Daoy (cell line): Measurements from ENCODE around the gene SWSAP1. TPM values are rescaled to one million over a fixed set of nuclear protein-coding genes. Genes with fewer than 3 reads are reported as not detected.
A peak's percentile ranks its signal among the peaks of the same experiment; 100 is the strongest.
"Not testable (repeated sequence)": the region's sequence is repeated elsewhere in the genome, so short reads cannot be mapped to it uniquely, and the experiment has no call there.

ENCODE experiments used
- DNase-seq: peaks from one replicate; pipeline ENCODE4 v3.0.0-alpha.2; 2015; ENCODE audit warnings: low read depth
- total RNA-seq: library from RNA; depleted of rRNA; stranded (reverse); fragments of >200 nt; shearing (Covaris generic); gene quantifications from 2 replicates; pipeline ENCODE4 v1.2.3, GENCODE V29; 2014

Gene SWSAP1
- total RNA-seq, 1 experiment from 2014 or later = 1.4 TPM

DNA sequence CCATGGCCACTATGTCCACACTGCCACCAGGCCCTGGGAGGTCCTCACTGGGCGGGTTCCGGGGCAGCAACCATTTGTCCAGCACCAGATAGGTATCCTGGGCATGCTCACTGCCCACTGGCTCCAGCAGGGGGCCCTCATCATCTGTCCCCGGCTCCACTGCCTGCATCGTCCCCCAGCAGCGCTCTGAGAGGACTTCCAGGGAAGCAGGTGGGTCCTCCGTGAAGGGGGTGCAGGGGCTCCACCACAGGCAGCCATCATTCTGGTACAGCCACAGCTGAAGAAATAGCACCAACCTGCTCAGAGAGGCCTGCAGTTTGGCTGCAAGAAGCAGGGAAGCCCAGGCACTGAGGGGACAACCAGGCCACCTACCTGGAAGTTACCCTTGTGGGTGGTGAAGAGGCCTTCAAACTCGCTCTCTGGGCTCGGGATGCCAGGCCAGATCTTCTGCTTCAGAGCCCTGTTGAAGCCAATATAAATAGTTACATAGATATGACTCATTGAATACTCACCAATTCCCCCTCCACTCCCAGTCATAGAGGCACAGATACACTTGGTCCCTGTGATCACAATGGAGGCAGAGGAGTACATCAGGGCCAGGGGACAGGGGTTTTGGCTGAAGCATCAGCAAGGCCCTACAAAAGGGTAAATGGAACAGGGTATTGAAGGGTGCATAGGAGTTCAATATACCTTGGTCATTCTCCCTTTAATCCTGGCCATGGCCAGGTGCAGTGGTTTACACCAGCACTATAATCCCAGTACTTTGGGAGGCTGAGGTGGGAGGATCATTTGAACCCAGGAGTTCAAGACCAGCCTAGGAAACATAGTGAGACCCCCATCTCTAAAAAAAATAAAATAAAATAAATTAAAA is 4.1 kb downstream of the SWSAP1 start:
- DNase-seq = peak; percentile 86

DNA sequence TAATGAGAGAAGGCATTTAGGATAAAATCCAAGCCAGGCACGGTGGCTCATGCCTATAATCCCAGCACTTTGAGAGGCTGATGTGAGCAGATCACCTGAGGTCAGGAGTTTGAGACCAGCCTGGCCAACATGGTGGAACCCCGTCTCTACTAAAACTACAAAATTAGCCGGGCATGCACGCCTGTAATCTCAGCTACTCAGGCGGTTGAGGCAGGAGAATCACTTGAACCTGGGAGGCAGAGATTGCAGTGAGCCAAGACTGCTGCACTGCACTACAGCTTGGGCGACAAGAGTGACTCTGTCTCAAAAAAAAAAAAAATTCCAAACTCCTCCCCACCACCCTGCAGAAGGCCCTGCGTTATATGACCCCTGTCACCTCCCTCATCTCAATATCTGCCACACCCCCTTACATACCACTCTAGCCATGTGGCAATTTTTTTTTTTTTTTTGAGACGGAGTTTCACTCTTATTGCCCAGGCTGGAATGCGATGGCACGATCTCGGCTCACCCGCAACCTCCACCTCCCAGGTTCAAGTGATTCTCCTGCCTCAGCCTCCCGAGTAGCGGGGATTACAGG is 4.9 kb downstream of the SWSAP1 start:
- not testable (repeated sequence) for DNase-seq

DNA sequence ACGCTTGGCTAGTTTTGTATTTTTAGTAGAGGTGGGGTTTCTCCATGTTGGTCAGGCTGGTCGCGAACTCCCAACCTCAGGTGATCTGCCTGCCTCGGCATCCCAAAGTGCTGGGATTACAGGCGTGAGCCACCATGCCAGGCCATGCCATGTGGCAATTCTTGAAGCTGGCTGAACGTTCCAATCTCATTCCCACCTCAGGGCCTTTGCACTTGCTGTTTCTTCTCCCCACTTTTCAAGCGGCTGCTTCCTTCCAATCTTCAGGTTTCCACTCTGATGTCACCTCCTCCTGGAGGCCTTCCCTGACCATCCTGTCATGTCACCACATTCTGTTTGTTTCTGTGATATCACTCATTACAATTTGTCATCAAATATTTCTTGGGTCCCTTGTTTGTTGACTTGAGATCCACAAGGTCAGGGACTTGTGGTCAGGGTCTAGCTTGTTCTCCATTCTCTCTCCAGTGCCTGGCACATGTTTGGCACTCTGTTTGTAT is 5.4 kb downstream of the SWSAP1 start:
- no peak for DNase-seq

DNA sequence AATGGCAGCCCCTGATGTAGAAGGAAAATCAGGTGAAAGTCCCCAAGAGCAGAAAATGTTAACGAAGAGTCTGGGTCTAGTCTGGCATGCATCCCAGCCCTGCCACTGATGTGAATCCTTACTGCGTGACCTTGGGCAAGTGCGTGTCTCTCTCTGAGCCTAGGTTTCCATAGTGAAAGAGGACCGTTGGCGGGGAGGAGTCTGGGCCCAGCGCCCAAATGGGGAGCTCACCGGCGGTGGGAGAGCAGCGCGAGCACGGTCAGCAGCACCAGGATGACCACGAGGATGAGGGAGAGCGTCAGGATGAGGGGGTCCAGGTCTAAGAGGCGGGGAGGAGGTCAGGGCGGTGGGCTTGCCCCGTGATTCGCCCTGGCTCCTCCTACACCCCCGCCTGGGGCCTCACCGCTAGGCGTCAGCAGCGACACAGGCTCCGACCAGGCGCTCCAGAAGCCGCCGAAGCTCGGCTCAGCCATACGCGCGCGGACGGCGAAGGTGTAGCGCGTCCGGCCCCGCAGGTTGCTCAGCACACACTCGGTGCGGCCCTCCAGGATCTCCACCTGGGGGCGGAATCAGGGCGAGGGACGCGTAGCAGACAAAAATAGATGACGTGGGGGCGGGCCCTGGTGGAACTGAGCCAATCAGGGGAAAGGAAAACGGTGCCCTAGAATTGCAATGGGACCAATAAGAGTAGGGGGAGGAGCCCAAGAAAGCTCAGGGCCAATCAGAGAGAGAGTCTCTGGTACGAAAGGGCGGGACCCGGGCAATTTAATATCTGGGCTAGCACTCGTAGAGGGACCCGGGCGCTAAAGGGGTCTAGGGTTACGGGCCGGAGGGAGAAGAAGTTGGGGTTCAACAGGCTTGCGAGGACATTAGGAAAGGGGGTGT is 6.4 kb downstream of the SWSAP1 start:
- peak; percentile 97 for DNase-seq

DNA sequence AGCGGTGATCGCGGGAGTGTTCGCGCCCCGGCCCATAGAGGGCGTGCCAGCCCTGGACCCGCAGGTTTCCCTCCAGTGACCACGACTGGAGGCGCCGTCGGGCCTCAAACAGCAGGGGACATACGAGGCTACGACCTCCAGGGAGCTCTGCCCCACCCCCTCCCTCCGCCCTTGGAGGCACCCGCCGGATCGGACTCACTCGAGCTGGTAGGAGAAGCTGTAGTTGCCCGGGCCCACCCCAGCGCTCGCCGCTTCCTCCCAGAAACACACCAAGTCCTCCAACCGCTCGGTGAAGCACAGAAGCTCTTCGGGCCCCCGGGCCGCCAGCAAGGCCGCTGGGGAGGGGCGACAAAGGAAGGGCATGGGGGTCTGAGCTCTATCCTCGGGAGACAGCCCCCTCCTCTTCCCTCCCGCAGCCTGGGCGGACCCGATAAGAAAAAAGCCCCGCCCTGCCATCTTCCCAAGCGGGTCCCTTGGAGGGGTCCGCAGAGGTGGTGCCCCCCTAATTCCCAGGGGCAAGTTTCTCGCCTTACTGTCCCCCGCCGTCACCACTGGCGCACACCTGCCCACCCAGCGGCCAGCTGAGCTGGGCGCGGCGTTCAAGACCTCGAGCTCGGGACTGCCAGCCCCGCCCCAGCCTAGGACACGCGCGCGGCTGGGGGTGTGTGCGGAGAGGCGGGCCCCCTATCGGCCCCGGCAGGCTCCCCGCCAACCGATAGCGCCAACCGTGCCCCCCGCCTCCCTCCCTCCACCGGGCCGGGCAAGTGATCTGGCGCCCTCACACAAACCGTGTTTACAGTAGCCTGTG is 8.6 kb downstream of the SWSAP1 start:
- DNase-seq = peak; percentile 69

DNA sequence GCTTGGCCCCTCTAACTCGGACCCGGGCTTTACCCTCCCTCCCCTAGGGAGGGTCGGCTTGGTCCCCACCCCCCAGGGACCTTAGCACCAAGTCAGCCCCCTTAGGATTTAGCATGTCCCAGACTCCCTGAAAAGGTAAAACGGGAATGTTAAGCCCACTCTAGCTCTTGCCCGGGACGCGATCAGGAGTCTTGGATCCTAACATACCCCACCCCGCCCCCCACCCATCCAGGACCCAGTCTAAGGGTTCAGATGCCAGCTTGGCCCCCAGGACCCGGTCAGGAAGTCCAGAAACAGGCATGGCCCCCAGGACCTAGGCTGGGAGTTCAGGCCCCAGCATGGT is 9.2 kb downstream of the SWSAP1 start:
- DNase-seq = no peak

DNA sequence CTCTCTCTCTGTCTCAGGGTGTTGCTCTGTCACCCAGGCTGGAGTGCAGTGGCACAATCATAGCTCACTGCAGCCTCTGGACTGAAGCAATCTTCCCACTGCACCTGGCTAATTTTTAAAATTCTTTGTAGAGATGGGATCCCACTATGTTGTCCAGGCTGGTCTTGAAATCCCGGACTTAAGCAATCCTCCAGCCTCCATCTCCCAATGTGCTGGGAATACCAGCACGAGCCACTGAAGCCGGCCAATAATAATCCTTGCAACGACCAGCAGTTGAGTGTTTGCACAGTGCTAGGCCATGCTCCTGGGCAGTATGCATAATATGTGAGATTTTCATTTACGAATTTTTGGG is 10.3 kb downstream of the SWSAP1 start:
- DNase-seq = no peak

DNA sequence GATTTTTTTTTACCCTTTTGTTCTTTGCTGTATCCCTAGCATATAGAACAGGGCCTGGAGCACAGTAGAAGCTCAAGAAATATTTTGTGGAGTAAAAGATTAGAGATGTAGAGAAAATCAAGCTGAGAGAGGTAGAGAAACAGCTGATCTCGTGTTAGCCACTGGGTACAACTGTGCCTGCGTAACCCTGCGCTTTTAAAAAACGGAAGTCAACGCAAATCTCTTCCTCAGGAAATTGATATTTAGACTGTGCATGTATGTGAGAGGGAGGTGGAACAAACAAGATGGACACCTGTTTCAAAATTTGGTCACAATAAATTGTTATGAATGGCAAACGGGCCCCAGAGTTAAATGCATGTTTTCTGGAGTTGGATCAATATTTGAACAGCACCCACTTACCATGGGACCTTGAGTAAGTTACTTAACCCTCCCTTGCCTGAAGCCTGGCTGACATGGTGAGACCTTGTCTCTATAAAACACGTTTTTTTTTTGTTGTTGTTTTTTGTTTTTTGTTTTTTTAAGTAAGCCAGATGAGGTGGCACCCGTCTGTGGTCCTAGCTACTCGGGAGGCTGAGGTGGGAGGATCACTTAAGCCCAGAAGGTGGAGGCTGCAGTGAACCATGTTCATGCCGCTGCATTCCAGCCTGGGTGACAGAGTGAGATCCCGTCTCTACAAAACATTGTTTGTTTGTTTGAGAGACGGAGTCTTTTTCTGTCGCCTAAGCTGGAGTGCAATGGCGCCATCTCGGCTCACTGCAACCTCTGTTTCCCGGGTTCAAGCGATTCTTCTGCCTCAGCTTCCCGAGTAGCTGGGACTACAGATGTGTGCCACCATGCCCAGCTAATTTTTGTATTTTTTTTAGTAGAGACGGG is 12.9 kb downstream of the SWSAP1 start:
- no peak for DNase-seq

DNA sequence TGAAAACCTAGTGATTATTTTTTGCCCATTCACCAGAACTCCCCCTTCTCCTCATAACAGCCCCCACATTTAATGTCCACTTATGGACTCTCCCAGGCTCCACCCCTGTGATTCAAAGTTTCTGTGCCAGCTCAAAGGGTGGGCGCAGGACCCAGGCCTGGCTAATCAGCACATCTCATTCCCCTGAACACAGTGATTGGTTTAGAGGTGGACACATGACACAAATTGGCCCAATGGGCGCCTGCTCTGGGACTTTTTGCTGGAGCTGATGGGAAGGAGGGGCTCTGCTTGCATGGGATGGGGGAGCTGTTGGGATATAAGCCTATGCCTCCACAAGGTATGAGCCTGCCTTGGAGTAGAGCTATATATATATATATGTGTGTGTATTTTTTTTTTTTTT is 15.9 kb downstream of the SWSAP1 start:
- no peak for DNase-seq

DNA sequence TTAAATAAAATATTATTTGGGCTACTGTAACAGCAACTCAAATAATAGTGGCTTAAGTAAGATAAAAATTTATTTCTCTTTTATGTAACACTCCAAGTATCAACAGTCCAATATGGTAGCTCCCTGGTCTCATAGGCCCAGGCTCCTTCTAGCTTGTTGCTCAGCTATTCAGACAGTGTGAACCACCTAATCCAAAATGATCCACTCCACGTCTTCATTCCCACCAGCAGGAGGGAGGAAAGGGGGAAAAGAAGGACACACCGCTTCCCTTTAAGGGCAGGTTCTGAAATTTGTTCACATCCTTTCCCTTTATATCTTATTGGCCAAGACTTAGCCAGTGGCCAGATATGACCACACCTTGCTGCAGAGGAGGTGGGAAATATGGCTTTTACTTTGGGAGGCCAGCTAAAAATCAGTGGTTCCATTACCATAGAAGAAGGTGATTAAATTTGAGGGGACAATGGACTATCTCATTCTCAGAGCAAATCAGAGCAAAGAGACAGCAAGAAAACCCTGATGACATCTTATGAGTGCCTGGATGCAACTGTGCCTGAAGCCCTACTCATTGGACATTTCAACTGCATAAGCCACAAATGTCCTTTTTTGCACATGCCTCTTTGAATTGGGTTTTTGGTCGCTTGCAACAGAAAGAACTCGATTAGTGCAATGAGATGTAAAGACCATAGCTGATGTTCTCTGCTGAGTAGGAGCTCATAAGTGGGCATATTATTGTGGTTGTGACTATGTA is 16.6 kb downstream of the SWSAP1 start:
- DNase-seq = no peak

DNA sequence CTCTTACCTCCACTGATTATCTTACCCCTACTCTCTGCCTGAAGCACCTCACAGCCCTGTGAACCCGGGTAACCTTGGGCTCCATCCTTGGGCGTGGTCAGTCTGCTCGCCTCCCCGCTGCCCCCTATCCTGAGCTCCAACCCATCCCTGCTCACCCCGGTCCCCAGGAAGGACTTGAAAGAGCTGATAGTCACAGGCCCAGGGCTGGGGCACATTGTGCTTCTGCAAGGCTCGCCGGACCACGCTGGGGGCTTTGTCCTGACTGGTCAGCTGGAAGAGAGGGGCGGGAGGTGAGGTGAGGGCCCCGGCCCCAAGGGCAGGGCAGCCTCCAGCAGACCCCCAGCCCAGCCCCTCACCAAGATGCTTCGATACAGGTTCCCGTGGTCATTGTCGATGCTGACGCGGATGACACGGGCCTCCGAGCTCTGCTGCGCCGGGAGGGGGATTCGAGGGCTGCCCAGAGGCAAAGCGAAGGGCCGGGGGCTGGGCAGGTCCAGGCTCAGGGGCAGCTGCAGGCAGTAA is 22.7 kb downstream of the SWSAP1 start:
- no peak for DNase-seq

DNA sequence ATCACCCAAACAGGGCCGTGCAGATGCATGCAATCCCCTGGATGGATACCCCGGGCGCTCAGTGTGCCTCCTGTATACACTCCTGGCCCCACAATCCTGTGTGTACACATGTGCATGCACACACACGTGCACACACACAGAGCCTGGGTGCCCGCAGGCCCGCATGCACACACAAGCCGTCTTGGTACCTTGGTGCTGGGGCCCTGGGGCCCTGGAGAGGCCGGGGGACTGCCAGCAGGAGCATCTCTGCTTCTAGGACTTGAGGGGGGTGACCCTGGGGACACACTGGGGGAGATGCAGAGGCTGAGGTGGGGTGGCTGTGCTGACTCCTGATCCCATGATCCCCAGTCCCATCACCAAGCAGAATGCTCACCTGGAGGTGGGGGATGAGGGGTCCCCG is 25.2 kb downstream of the SWSAP1 start:
- no peak for DNase-seq

DNA sequence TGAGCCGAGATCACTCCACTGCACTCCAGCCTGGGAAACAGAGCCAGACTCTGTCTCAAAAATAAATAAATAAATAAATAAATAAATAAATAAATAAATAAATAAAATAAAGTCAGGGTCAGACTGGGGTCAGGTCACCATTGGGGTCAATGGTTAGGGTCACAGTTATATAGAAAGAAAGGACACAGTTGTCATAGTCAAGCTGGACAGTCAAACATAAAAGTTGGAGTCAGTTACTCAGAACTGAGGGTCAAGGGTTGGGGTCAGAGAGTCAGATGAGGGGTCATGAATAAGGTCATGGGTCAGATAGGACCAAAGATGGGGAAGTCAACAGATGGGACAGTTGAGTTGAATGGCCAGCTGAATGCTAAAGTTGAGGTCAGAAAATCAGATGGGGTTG is 26.3 kb downstream of the SWSAP1 start:
- no peak for DNase-seq

DNA sequence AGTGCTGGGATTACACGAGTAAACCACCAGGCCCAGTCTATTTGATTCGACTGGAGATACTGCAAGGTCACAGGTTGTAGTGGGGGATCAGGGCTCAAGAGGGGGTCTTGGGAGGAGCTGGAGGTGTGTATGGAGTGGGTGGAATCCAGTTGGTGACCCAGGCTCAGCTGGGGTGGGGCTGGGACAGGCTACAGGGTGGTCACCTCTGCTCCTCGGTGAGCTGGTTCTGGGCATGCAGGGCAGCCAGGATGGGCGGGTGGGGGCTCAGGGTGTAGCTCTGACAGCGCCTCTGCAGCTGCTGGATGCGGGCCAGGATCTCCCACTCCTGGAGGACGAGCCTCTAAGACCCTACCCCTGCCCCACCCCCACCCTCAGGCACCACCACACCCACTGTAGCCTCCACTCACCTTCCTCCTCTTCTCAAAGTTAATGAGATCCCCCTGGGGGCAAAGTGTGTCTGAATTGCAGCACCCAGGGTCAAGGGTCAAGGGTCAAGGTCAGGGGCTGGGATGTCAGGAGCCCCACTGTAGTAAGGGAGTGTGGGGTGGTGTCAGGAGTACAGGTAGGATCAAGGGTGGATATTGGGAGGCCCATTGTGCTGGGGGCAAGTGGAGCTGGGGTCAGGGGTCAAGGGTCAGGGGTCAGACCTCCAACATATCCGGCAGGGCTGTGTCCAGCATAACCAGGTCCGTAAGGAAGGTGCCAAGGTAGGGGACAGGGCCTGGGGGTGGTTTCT is 27.5 kb downstream of the SWSAP1 start:
- DNase-seq = no peak

DNA sequence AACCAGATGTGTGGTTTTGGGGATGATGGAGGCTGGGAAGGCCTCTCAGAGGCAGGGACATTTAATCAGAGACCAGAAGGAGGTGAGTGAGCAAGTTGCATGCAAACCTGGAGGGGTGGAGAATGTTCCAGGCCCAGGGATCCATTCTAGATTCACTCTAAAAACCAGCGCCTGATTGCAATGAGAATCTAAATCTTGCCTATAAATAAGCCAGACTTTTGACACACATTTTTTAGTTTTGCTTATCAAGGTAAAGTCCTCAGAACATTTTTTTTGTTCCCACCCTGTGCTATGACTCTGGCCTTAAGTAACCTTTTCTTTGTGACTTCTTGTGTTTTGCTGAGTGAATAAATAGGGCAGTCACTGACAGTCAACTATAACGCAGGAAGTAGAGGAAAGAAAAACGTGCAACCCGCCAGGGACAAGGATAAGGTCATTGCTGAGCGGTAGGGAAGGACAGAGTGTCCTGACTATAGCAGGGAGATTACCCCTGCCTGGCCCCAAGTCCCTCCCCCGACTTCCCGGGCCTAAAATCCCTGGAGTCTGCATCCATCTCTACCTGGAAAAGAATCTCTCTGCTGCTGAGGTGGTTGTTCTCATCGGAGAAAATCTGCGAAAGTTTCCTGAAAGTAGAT is 30.2 kb downstream of the SWSAP1 start:
- no peak for DNase-seq

DNA sequence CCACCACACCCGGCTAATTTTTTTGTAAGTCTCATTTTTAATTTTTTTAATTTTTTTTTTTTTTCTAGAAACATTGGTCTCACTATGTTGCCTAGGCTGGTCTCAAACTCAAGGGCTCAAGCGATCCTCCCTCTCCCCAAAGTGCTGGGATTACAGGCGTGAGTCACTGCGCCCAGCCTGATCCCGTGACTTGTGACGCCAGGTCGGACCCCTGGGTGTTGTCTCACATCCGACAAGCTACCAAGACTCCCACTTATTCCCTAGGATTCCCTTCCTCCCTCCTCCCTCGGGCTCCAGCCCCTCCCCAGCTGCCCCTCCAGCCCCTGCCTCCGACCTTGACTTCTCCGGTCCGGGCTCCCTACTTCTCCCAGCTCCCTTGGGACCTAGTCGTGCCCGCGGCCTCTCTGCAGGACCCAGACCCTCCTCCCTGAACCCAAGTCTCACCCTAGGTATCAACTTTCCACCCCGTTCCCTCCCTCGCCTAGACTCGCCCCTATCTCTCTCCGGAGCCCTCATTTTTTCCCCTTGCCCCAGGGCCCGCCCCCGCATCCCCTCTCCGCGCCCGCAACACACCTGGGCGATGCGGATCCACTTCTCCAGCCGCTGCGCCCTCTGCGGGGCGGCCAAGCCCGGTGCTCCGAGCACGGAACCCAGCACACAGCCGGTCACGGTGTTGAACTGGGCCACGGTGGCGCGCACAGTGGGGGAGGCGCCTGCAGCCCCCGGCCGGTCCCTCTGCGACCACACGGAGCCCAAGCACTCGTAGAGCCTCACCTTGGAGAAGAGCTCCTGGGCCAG is 31.6 kb downstream of the SWSAP1 start:
- peak; percentile 37 for DNase-seq

DNA sequence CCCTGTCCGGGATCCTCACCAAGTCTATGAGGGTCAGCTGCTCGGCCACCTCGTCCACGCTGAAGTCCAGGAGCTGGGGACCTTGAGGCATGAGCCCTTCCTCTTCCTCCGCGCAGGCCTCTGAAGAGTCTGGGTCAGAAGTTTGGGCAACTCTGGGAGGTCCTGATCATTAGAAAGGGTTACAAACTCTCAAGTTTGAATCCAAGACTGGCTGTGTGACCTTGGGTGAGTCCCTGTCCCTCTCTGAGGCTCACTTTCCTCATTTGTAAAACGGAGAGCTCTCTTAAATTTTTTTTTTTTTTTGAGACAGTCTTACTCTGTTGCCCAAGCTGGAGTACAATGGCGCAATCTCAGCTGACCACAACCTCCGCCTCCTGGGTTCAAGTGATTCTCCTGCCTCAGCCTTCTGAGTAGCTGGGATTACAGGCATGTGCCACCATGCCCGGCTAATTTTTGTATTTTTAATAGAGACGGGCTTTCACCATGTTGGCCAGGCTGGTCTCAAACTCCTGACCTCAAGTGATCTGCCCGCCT is 32.3 kb downstream of the SWSAP1 start:
- not testable (repeated sequence) for DNase-seq
